NCI-H187 treated with DMSO at 0.1 percent for 48 hours (cell line): ENCODE measurements around the gene S1PR2.

Experiments
- DNase-seq: peaks from one replicate; lab custom pipeline; 2025; lab: John Stamatoyannopoulos, UW

Gene S1PR2, protein sequence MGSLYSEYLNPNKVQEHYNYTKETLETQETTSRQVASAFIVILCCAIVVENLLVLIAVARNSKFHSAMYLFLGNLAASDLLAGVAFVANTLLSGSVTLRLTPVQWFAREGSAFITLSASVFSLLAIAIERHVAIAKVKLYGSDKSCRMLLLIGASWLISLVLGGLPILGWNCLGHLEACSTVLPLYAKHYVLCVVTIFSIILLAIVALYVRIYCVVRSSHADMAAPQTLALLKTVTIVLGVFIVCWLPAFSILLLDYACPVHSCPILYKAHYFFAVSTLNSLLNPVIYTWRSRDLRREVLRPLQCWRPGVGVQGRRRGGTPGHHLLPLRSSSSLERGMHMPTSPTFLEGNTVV

DNA sequence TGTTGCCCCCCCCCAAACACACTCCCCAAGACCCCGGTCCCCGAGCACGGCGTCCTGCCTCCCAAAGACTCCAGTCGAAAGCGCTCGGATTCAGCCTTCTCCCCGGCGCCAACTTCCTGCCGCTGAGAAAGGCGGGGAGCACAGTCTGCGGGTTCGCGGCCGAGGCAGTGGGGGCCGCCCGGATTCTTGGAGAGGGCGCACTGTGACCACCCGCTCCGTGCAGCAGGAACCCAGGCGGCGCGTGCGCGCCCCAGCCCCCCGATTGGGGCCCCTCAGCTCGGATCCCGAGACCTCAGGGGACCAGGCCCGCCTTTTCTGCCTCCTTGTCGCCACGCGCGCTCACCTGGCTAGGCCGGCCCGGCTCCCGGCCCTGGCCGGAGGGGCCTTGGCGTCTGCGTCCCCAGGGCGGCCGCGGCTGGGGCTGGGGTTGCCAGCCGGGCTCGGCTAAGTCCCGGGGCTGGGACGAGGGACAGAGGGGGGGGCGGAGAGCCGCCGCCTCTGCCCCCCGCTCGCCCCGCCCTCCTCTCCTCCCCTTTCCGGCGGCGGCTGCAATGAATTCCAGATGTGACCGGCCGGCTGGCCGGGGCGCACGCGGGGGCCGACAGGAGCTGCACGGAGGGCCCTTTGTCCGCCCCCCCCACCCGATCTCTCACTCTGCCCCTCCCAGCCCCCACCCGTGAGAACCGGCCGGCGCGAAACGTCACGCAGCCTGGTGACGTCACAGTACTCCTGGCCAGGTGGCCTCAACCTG is at the start of gene S1PR2:
Gene S1PR2 (minus strand): TSS at position 471 of the 751 bp plus-strand sequence. CDS start 6,426 bp downstream, outside the sequence.
- peak; percentile 43 for DNase-seq

DNA sequence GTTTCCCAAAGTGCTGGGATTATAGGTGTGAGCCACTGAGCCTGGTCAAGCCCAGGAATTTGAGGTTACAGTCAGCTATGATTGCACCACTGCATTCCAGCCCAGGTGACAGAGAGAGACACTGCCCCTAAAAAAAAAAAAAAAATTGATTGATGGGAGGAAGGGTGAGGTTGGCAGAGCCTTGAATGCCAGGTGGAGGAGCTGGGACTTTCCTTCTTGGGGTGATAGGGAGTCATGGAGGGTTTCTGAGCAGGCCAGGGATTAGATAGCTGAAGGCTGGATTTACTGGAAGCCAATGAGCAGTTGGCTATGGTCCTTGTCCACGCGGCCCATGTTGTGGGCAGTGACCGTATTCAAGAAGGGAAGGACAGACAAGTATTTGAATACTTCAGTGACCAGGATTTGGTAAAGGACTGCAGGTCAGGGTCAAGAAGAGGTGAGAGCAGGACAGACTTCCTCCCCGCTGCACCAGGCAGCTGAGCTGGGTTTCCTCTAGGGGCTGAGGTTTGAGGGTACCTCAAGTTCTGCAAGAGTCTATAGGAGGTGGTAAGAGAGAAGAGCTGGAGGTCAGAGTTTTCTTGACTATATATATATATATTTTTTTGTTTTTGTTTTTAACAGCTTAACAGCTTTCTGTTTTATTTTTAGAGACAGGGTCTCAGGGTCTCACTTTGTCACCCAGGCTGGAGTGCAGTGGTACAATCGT is 48.8 kb upstream of the S1PR2 start:
- DNase-seq: no peak

DNA sequence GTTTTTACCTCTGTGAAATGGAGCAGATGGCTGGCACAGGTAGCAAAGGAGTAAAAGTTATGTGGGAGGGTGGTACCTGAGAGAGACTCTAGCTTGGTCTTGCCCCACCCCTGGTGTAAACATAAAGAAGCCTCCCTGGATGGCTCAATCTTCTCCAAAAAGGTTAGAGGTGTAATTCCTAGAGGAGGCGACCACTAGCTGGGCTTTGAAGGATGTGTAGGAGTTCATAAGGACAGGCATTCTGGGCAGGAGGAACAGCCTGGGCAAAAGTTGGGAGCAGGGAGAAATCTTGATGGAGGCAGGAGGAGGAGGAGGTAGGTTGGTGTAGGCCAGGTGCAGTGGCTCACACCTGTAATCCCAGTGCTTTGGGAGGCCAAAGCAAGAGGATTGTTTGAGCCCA is 47.8 kb upstream of the S1PR2 start:
- no peak for DNase-seq

DNA sequence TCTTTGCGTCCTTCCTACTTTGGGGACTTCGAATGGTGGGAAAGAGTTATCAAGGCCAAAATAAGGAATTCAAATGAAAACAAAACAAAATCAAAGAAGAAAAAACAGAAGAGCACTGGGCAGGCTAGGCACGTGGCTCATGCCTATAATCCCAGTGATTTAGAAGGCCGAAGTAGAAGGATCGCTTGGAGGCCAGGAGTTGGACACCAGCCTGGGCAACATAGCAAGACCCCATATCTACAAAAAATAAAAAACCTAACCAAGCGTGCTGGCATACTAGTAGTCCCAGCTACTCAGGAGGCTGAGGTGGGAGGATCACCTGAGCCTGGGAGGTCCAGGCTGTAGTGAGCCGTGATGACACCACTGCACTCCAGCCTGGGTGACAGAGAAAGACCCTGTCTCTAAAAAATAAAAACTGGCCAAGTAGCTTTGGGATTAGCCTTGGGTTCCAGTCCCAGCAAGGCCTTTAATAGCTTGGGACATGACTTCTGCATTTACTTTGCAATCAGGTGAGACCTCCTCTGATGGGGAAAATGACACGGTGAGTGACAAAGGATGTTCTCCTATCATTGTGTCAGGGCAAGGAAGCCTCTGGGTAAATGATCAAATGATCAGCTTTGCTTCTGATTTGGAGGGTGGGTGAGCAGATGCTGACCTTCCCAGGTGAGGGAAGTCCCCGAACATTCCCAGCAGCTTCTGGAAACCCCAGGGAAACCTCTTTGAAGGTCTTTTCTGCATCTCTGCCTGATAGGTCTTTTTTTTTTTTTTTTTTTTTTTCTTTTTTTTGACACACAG is 46.9 kb upstream of the S1PR2 start:
- DNase-seq: no peak

DNA sequence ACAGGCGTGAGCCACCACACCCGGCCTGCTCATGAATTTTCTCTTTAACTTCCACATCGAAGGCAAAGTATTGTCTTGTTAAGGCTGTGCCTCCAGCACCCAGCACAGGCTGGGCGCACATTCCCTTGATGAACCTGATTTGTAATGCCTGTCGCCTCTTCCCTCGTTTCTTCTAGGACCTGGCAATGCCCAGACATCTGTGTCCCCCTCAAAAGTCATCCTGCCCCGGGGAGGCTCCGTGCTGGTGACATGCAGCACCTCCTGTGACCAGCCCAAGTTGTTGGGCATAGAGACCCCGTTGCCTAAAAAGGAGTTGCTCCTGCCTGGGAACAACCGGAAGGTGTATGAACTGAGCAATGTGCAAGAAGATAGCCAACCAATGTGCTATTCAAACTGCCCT is 43.5 kb upstream of the S1PR2 start:
- no peak for DNase-seq

DNA sequence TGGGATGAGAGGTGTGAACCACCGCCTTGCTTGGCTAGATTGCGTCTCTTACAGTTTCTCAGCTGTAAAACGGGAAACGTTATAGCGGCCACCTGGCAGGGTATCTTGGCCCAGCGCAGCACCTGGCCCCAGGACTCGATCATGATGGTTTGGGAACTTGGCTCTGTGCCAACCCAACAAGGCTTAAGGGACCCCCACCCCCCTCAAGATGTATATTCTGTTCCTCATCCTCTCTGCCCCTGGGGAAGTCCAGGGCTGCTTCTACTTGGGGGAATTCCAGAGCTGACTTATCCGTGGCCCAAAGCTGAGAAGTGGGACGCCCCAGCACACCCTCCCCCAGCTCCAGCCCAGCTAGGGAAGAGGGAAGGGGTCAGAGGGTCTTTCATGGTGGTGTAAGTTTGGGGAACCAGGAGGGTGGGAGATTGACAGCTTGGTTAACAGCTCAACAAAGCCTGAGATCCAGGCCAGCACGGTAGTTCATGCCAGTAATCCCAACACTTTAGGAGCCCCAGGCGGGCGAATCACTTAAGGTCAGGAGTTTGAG is 40.5 kb upstream of the S1PR2 start:
- DNase-seq: no peak

DNA sequence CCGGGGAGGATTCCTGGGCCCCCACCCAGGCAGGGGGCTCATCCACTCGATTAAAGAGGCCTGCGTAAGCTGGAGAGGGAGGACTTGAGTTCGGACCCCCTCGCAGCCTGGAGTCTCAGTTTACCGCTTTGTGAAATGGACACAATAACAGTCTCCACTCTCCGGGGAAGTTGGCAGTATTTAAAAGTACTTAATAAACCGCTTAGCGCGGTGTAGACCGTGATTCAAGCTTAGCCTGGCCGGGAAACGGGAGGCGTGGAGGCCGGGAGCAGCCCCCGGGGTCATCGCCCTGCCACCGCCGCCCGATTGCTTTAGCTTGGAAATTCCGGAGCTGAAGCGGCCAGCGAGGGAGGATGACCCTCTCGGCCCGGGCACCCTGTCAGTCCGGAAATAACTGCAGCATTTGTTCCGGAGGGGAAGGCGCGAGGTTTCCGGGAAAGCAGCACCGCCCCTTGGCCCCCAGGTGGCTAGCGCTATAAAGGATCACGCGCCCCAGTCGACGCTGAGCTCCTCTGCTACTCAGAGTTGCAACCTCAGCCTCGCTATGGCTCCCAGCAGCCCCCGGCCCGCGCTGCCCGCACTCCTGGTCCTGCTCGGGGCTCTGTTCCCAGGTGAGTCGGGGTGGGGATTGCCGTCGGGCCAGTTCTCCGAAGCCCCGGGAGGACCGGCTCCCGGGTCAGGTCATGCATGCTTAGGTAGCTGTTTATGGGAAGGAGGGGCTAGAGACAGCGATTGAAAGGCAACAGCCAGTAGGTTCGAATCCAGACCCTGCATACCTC is 39.7 kb upstream of the S1PR2 start, which contains the start of gene ICAM1:
Gene ICAM1 (plus strand): TSS at position 505 of the 779 bp plus-strand sequence. CDS start 40 bp downstream, at position 545.
- DNase-seq: no peak

DNA sequence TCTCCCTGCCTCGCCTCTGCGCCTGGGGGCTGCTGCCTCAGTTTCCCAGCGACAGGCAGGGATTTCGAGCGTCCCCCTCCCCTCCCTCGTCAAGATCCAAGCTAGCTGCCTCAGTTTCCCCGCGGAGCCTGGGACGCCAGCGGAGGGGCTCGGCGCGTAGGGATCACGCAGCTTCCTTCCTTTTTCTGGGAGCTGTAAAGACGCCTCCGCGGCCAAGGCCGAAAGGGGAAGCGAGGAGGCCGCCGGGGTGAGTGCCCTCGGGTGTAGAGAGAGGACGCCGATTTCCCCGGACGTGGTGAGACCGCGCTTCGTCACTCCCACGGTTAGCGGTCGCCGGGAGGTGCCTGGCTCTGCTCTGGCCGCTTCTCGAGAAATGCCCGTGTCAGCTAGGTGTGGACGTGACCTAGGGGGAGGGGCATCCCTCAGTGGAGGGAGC is 39.1 kb upstream of the S1PR2 start:
- DNase-seq: no peak

DNA sequence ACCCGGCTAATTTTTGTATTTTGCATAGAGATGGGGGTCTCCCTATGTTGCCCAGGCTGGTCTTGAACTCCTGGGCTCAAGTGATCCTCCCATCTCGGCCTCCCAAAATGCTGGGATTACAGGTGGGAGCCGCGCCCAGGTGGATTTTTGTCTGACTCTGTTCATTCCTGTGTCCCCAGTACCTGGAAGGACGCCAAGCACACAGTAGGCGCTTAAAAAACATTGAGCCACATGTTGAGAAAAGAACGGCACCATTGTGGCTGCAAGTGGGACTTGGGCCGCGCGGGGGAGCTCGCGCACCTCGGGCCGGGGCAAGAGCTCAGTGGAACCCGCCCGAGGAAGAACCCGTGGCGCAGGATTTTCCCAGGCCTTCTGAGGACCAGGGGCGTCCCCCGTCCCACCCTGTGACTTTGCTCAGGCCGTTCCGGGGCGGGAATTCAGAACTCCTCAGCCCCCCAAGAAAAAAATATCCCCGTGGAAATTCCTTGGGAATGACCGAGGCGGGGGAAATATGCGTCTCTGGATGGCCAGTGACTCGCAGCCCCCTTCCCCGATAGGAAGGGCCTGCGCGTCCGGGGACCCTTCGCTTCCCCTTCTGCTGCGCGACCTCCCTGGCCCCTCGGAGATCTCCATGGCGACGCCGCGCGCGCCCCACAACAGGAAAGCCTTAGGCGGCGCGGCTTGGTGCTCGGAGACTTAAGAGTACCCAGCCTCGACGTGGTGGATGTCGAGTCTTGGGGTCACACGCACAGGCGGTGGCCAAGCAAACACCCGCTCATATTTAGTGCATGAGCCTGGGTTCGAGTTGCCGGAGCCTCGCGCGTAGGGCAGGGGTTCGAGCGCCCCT is 38.4 kb upstream of the S1PR2 start:
- DNase-seq: no peak

DNA sequence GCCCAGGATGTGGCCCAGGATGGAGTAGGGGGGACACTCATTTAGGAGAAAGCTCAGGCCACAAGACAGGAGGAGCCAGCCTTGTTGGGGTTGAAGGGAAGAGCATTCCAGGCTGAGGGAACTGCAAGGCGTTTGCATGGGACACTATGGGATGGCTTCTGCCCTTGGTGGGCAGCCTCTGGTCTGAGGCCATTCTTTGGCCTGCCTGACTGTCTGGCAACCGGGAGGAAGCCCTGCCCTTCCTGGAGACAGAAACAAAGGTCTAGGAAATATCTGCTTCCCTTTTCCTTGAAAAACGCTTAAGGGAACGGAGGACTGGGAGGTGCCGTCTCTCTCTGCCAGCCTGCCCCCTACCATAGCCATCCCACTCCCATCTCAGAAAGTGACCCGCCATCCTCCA is 36.9 kb upstream of the S1PR2 start:
- no peak for DNase-seq

DNA sequence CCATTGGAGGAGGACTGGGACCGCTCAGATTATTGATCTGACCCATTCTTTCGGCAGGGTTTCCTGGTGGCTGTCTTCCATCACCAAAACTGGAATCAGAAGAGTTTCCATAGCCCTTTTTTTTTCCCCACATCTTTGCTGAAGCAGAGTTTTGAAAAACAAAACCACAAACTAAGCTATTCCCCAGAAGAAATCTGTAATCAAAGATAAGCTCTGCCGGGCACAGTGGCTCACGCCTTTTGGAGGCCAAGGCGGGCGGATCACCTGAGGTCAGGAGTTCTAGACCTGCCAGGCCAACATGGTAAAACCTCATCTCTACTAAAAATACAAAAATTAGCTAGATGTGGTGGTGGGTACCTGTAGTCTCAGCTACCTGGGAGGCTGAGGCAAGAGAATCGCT is 35.6 kb upstream of the S1PR2 start:
- no peak for DNase-seq

DNA sequence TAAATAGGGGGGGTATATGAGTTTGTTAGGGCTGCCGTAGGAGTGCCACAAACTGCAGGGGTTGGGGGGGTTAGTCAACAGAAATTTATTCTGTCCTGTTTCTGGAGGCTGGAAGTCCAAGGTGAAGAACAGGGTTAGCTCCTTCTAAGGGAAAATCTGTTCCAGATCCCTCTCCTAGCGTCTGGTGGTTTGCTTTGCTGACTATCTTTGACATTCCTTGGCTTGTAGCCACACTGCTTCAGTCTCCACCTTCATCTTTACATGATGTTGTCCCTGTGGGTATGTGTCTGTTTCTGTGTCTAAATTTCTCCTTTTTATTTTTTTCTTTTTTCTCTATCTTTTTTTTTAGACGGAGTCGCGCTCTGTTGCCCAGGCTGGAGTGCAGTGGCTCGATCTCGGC is 31.6 kb upstream of the S1PR2 start:
- no peak for DNase-seq

DNA sequence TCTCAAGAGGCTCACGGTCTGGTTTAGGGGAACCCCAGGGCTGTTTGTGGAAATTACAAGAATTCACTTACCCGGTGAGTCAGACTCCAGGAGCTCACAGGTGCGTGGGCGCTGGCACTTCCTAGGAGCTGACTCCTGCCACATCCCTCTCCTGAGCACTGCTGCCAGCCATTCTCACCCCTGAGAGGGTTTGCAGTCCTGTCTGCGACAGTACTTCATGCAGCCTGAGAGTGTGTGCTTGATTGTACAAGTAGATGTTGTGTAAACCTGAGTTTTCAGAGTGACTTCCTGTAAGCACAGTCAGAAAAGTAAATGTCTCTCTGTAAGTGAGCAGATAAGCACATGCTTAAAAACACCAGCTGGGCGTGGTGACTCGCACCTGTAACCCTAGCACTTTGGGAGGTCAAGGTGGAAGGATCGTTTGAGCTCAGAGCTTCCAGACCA is 29.0 kb upstream of the S1PR2 start:
- no peak for DNase-seq

DNA sequence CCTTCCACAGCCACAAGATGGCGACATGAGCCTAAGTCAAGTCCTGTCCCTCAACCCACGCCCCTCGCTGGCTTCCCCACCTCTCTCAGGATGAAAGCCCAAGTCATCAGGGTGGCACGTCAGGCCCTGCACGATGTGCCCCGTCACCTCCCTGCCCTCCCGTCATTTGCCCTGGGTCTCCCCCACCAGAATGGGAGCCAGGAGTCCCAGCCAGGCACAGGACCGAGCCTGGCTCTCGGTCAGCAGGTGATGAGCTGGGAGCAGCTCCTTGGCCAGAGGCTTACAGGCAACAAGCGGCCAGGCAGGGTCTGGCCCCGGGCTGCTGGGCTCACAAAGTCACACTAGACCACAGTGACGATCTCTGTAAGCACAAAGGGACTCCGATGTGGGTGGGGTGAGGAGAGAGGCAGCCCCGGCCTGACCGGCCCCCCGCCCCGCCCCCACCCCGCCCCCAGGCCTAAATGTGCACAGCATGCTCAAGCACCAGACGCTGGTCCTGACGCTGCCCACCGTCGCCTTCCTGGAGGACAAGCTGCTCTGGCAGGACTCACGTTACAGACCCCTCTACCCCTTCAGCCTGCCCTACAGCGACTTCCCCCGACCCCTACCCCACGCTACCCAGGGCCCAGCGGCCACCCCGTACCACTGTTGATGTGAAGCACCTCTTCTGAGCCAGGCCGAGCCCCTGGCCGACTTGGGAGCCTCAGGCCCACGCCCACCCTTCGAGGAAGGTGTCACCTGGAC is 28.2 kb upstream of the S1PR2 start:
- no peak for DNase-seq

DNA sequence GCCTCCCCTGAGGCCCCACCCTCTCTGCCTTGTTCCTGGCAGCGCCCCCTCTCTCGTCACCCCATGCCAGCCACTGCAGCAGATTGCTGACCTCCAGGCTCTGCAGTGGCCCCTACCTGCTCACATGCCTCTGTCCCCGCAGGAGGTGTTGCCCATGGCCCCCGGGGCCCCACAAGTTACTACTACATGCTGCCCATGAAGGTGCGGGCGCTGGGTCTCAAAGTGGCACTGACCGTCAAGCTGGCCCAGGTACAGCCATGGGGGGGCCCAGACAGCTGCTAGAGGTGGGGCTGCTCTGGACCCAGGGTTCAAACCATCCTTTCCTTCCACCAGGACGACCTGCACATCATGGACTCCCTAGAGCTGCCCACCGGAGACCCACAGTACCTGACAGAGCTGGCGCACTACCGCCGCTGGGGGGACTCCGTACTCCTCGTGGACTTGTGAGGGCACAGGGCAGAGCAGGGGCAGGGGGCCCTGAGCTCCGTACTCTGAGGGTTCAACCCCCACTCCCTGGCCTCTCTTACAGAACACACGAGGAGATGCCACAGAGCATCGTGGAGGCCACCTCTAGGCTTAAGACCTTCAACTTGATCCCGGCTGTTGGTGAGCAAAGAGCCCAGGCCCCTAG is 27.1 kb upstream of the S1PR2 start:
- DNase-seq: no peak

DNA sequence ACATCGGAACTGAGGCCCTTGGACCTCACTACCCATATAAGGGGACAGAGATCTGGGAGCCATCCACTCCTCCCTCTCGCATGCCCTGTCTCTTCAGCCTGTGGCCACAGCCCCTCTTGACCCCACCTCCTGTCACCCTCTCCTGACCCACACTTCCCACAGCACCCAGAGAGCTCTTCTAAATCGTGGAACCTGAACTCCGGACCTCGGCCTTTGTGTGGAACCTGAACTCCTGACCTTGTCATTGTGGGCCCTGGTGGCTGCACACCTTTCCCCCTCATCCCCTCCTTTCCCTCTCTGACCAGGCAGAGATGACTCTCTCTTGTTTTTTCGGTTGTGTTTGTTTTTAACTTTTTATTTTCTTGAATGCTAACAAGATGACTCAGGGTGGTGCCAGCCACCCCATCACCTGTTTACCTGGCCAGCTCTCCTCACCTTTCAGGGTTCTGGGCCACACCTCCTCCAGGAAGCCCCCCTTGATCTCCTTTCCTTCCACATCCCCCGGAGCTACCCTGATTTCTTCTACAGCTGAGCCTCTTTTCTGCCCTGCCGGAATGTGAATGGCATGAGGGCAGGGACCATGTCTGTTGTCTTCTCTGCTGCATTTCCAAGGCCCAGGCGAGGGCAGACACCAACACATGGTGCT is 26.0 kb upstream of the S1PR2 start:
- no peak for DNase-seq

DNA sequence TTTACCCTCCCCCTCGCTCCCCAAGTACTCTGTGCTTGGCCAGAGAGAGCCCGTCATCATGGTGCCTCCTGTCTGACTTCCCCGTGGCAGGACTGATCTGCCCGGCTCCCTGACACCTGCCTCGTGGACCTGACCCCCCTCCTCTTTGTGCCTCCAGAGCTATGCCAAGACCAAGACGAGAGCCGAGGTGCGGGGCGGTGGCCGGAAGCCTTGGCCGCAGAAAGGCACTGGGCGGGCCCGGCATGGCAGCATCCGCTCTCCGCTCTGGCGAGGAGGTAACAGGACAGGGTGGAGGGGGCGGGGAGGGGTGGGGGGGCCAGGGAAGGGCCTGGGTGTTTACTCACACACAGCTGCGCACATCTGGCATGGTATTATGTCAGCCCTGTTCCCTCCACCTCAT is 25.4 kb upstream of the S1PR2 start:
- no peak for DNase-seq

DNA sequence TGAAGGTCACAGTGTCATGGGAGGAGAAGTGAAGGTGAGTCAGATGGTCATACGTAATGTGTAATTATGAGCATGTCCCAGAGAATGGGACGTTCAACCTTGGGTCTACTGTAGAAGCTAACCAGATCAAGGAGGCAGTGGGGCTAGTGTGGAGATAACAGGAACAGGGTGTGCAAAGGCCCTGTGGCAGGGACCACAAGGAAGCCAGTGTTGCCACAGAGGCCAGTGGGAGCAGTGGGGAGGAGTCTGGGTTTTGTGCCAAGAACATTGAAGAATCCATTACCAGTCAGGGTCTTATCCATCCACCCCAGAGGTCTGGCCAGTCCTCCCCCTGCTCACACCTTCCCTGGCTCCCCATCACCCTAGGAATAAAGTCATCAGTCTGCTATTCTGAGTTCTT is 24.2 kb upstream of the S1PR2 start:
- DNase-seq: no peak
